Mononuclear cell (primary cell): ENCODE data around the gene TNFRSF18. TPM values are rescaled to one million over a fixed set of nuclear protein-coding genes. Genes with fewer than 3 reads are reported as not detected.

Source experiments
- H3K27me3 ChIP-seq: 2 replicates; pipeline ENCODE4 v1.6.0; 2011; ENCODE audit warnings: low read length, control low read depth; ENCODE audit not compliant: insufficient read depth
- H3K4me1 ChIP-seq: 2 replicates; pipeline ENCODE4 v1.5.1; 2011; ENCODE audit warnings: mild to moderate bottlenecking, low read length, control low read depth; ENCODE audit not compliant: insufficient read depth
- H3K4me3 ChIP-seq: 2 replicates; pipeline ENCODE4 v1.5.1; 2011; ENCODE audit warnings: mild to moderate bottlenecking, low read length, moderate library complexity
- H3K9me3 ChIP-seq: 2 replicates; pipeline ENCODE4 v1.5.1; 2011; ENCODE audit warnings: low read depth, mild to moderate bottlenecking, control low read depth, low read length
- total RNA-seq: library from RNA; depleted of rRNA; stranded (reverse); fragments of >200 nt; gene quantifications from one replicate; pipeline ENCODE4 v1.2.3, GENCODE V29; 2012

TNFRSF18 gene
- total RNA-seq, 1 donor = 1.2 TPM

- Histone ChIP-seq H3K4me3 (no peak overlapping the region), H3K4me1 (peaks cover 15% of the 10 kb centered on the region), H3K9me3 (no peaks in the 10 kb centered on the region)
Observed at GRCh38 chr1:1156140-1157032, 50.0 kb downstream of the TNFRSF18 start.

GRCh38 chr1:1155258-1155657 lies 51.1 kb downstream of the TNFRSF18 start:
- no peaks in the 10 kb centered on the region for H3K9me3 ChIP-seq
- H3K4me1 ChIP-seq = peaks cover 15% of the 10 kb centered on the region
- no peaks in the 10 kb centered on the region for H3K27me3 ChIP-seq
- no peak overlapping the region for H3K4me3 ChIP-seq

More at GRCh38 chr1:1156140-1157032, 50.0 kb downstream of the TNFRSF18 start:
- H3K27me3 ChIP-seq = no peaks in the 10 kb centered on the region

DNA sequence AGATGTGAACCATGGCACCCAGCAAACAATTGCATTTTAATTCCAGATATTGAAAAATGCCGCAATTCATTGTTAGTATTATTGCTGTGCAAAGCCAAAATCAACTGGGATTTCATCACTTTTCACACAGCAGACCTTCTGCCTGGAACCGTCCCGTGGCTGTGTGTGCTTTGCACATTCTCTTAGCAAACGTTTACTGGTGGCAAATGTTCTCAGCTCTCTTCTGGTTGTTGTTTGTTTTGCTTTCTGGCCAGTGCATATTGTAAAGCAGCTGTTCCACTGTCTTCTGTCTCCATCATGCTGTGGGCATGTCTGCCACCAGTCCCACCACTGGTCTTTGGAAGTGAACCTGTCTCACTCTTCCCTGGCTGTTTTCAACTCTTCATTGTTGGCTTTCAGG lies 52.5 kb downstream of the TNFRSF18 start:
- H3K4me3 ChIP-seq = no peak overlapping the region
- no peaks in the 10 kb centered on the region for H3K27me3 ChIP-seq
- peaks cover 10% of the 10 kb centered on the region for H3K4me1 ChIP-seq
- no peaks in the 10 kb centered on the region for H3K9me3 ChIP-seq

Other genes starting within 250 kb of the TNFRSF18 start
- gene NOC2L, start 247.3 kb downstream of the TNFRSF18 start, total RNA-seq = 27.2 TPM
- gene KLHL17, start 246.0 kb downstream of the TNFRSF18 start, total RNA-seq = 2.2 TPM
- 0.10 TPM for gene PLEKHN1, start 240.1 kb downstream of the TNFRSF18 start, total RNA-seq
- gene PERM1, start 224.5 kb downstream of the TNFRSF18 start, total RNA-seq = 0.10 TPM
- gene HES4, start 206.5 kb downstream of the TNFRSF18 start, total RNA-seq = 3.6 TPM
- gene ISG15, start 193.1 kb downstream of the TNFRSF18 start, total RNA-seq = 50.6 TPM
- gene AGRN, start 186.5 kb downstream of the TNFRSF18 start, total RNA-seq = 2.6 TPM
- gene RNF223, start 132.3 kb downstream of the TNFRSF18 start, total RNA-seq = not detected
- gene C1orf159, start 90.5 kb downstream of the TNFRSF18 start, total RNA-seq = 9.6 TPM
- 0.42 TPM for gene TTLL10, start 32.7 kb downstream of the TNFRSF18 start, total RNA-seq
- gene TNFRSF4, start 7.6 kb upstream of the TNFRSF18 start, total RNA-seq = 3.3 TPM
- gene SDF4, start 25.4 kb upstream of the TNFRSF18 start, total RNA-seq = 50.0 TPM
- gene B3GALT6, start 25.6 kb upstream of the TNFRSF18 start, total RNA-seq = 5.9 TPM
- 1.6 TPM for gene C1QTNF12, start 40.1 kb upstream of the TNFRSF18 start, total RNA-seq
- 26.9 TPM for gene UBE2J2, start 67.3 kb upstream of the TNFRSF18 start, total RNA-seq
- gene SCNN1D, start 73.8 kb upstream of the TNFRSF18 start, total RNA-seq = 2.6 TPM
- 16.8 TPM for gene ACAP3, start 101.3 kb upstream of the TNFRSF18 start, total RNA-seq
- gene PUSL1, start 102.0 kb upstream of the TNFRSF18 start, total RNA-seq = 12.6 TPM
- 51.2 TPM for gene INTS11, start 118.1 kb upstream of the TNFRSF18 start, total RNA-seq
- 8.5 TPM for gene CPTP, start 118.2 kb upstream of the TNFRSF18 start, total RNA-seq
- 0.94 TPM for gene TAS1R3, start 124.7 kb upstream of the TNFRSF18 start, total RNA-seq
- gene DVL1, start 142.8 kb upstream of the TNFRSF18 start, total RNA-seq = 17.9 TPM
- gene MXRA8, start 152.0 kb upstream of the TNFRSF18 start, total RNA-seq = 1.6 TPM
- gene AURKAIP1, start 168.6 kb upstream of the TNFRSF18 start, total RNA-seq = 27.8 TPM
- gene CCNL2, start 192.7 kb upstream of the TNFRSF18 start, total RNA-seq = 127 TPM
- 39.5 TPM for gene MRPL20, start 200.7 kb upstream of the TNFRSF18 start, total RNA-seq
- not detected for gene ANKRD65, start 214.7 kb upstream of the TNFRSF18 start, total RNA-seq
- 0.10 TPM for gene VWA1, start 229.1 kb upstream of the TNFRSF18 start, total RNA-seq
- 0.63 TPM for gene ATAD3C, start 243.1 kb upstream of the TNFRSF18 start, total RNA-seq